ENCODE results near the gene TEK. TPM values are rescaled to one million over a fixed set of nuclear protein-coding genes. Genes with fewer than 3 reads are reported as not detected.

The TEK gene
- total RNA-seq, 1 donor from 2014 or later, result 2.3 TPM

DNA sequence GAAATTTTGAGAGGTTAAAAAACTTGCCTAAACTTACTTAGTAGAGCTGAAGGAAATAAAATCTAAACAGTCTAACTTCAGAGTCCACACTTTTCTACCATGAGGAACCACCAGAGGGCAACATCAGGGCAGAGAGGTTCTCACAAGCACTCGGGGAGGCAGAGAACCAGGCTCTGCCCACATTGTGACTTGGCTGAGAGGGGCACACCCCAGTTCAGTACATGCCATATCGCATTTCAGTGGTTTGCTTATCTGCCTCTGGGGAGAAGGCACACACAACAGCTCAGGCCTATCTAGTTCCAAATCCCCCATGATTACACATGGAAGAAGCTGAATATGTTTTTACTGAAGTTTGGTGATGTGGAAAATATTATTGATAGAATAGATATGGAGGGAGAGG lies 138.7 kb downstream of the TEK start:
- TF ChIP-seq EZH2 (IDR thresholded peaks at IDR 0.05; ENCODE audit: insufficient read depth, low read length), result no peak
- TF ChIP-seq, protein P1, sequence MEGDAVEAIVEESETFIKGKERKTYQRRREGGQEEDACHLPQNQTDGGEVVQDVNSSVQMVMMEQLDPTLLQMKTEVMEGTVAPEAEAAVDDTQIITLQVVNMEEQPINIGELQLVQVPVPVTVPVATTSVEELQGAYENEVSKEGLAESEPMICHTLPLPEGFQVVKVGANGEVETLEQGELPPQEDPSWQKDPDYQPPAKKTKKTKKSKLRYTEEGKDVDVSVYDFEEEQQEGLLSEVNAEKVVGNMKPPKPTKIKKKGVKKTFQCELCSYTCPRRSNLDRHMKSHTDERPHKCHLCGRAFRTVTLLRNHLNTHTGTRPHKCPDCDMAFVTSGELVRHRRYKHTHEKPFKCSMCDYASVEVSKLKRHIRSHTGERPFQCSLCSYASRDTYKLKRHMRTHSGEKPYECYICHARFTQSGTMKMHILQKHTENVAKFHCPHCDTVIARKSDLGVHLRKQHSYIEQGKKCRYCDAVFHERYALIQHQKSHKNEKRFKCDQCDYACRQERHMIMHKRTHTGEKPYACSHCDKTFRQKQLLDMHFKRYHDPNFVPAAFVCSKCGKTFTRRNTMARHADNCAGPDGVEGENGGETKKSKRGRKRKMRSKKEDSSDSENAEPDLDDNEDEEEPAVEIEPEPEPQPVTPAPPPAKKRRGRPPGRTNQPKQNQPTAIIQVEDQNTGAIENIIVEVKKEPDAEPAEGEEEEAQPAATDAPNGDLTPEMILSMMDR (IDR thresholded peaks at IDR 0.05; ENCODE audit: insufficient read depth, low read depth, low read length), result peak; percentile 49
- Histone ChIP-seq H3K9me3 (ENCODE audit: insufficient read depth, low read depth, low read length) (no peaks in the 10 kb centered on the region), H3K4me2 (ENCODE audit: low read length) (no peak overlapping the region), H3K4me3 (ENCODE audit: insufficient read depth, low read depth, low read length) (no peak overlapping the region), H4K20me1 (ENCODE audit: insufficient read depth, low read length) (no peaks in the 10 kb centered on the region), H3K36me3 (ENCODE audit: insufficient read depth, low read length) (no peaks in the 10 kb centered on the region), H3K9ac (ENCODE audit: low read length) (no peak overlapping the region), H3K27ac (ENCODE audit: low read depth, low read length) (no peak overlapping the region), H2AFZ (ENCODE audit: low read depth, low read length) (no peak overlapping the region), H3K79me2 (ENCODE audit: insufficient read depth, low read length) (no peaks in the 10 kb centered on the region), H3K27me3 (ENCODE audit: insufficient read depth, low read length) (no peaks in the 10 kb centered on the region), H3K4me1 (ENCODE audit: insufficient read depth, low read length) (no peaks in the 10 kb centered on the region)
- DNase-seq (ENCODE audit: low read depth) (peak; percentile 50), FAIRE-seq (no peak)
- peaks cover 5% of the 10 kb centered on the region for H3K4me1 Mint-ChIP-seq (ENCODE audit: low read depth, unreplicated experiment)
- H3K9me3 Mint-ChIP-seq (ENCODE audit: unreplicated experiment), result peaks cover 2% of the 10 kb centered on the region
- H3K36me3 Mint-ChIP-seq (ENCODE audit: low read depth, unreplicated experiment), result no peaks in the 10 kb centered on the region
- H3K4me3 Mint-ChIP-seq (ENCODE audit: unreplicated experiment), result no peak overlapping the region
- H3K27ac Mint-ChIP-seq (ENCODE audit: unreplicated experiment), result no peak overlapping the region
- H3K27me3 Mint-ChIP-seq (ENCODE audit: low read depth, unreplicated experiment), result no peaks in the 10 kb centered on the region

- Histone ChIP-seq H3K4me2 (ENCODE audit: low read length) (no peak overlapping the region), H3K9me3 (ENCODE audit: insufficient read depth, low read depth, low read length) (no peaks in the 10 kb centered on the region), H3K27me3 (ENCODE audit: insufficient read depth, low read length) (no peaks in the 10 kb centered on the region), H2AFZ (ENCODE audit: low read depth, low read length) (no peak overlapping the region), H3K79me2 (ENCODE audit: insufficient read depth, low read length) (no peaks in the 10 kb centered on the region), H3K4me3 (ENCODE audit: insufficient read depth, low read depth, low read length) (no peak overlapping the region), H3K9ac (ENCODE audit: low read length) (no peak overlapping the region), H4K20me1 (ENCODE audit: insufficient read depth, low read length) (no peaks in the 10 kb centered on the region), H3K36me3 (ENCODE audit: insufficient read depth, low read length) (no peaks in the 10 kb centered on the region), H3K4me1 (ENCODE audit: insufficient read depth, low read length) (no peaks in the 10 kb centered on the region), H3K27ac (ENCODE audit: low read depth, low read length) (no peak overlapping the region)
- peaks cover 5% of the 10 kb centered on the region for H3K4me1 Mint-ChIP-seq (ENCODE audit: low read depth, unreplicated experiment)
- H3K27me3 Mint-ChIP-seq (ENCODE audit: low read depth, unreplicated experiment), result no peaks in the 10 kb centered on the region
- no peak overlapping the region for H3K4me3 Mint-ChIP-seq (ENCODE audit: unreplicated experiment)
- no peak overlapping the region for H3K27ac Mint-ChIP-seq (ENCODE audit: unreplicated experiment)
- H3K36me3 Mint-ChIP-seq (ENCODE audit: low read depth, unreplicated experiment), result no peaks in the 10 kb centered on the region
- TF ChIP-seq, protein P1 (IDR thresholded peaks at IDR 0.05; ENCODE audit: insufficient read depth, low read depth, low read length), result no peak
- no peak for TF ChIP-seq EZH2 (IDR thresholded peaks at IDR 0.05; ENCODE audit: insufficient read depth, low read length)
- DNase-seq (ENCODE audit: low read depth) (no peak), FAIRE-seq (no peak)
- H3K9me3 Mint-ChIP-seq (ENCODE audit: unreplicated experiment), result no peaks in the 10 kb centered on the region
Measured at GRCh38 chr9:27248702-27249101, 139.7 kb downstream of the TEK start.

- FAIRE-seq (no peak), DNase-seq (ENCODE audit: low read depth) (no peak)
- no peaks in the 10 kb centered on the region for H3K36me3 ChIP-seq (ENCODE audit: insufficient read depth, low read length)
- peaks cover 2% of the 10 kb centered on the region for H3K27me3 ChIP-seq (ENCODE audit: insufficient read depth, low read length)
- H3K9me3 ChIP-seq (ENCODE audit: insufficient read depth, low read depth, low read length), result no peaks in the 10 kb centered on the region
- no peak overlapping the region for H3K27ac ChIP-seq (ENCODE audit: low read depth, low read length)
- H3K27ac Mint-ChIP-seq (ENCODE audit: unreplicated experiment), result no peak overlapping the region
- H3K4me1 Mint-ChIP-seq (ENCODE audit: low read depth, unreplicated experiment), result peaks cover 6% of the 10 kb centered on the region
- H3K4me3 Mint-ChIP-seq (ENCODE audit: unreplicated experiment), result no peak overlapping the region
- TF ChIP-seq EZH2 (IDR thresholded peaks at IDR 0.05; ENCODE audit: insufficient read depth, low read length), result no peak
- TF ChIP-seq, protein P1 (IDR thresholded peaks at IDR 0.05; ENCODE audit: insufficient read depth, low read depth, low read length), result no peak
- H3K36me3 Mint-ChIP-seq (ENCODE audit: low read depth, unreplicated experiment), result no peaks in the 10 kb centered on the region
- H3K9me3 Mint-ChIP-seq (ENCODE audit: unreplicated experiment), result peaks cover 4% of the 10 kb centered on the region
- no peak overlapping the region for H3K4me2 ChIP-seq (ENCODE audit: low read length)
- H3K79me2 ChIP-seq (ENCODE audit: insufficient read depth, low read length), result no peaks in the 10 kb centered on the region
- no peaks in the 10 kb centered on the region for H3K27me3 Mint-ChIP-seq (ENCODE audit: low read depth, unreplicated experiment)
- no peaks in the 10 kb centered on the region for H3K4me1 ChIP-seq (ENCODE audit: insufficient read depth, low read length)
- H3K4me3 ChIP-seq (ENCODE audit: insufficient read depth, low read depth, low read length), result no peak overlapping the region
- no peak overlapping the region for H2AFZ ChIP-seq (ENCODE audit: low read depth, low read length)
- H3K9ac ChIP-seq (ENCODE audit: low read length), result no peak overlapping the region
- no peaks in the 10 kb centered on the region for H4K20me1 ChIP-seq (ENCODE audit: insufficient read depth, low read length)
Measured at GRCh38 chr9:27258662-27259061, 149.6 kb downstream of the TEK start.
